Medulla oblongata (tissue), 1 donor: ENCODE results near the gene DHX15.

ENCODE experiments used
- DNase-seq: peaks from one replicate; pipeline ENCODE4 v3.0.0-alpha.2; 2015; ENCODE audit errors: extremely low spot score

DHX15 gene

GRCh38 chr4:24482871-24483270 is 101.5 kb downstream of the DHX15 start:
- DNase-seq = no peak

- DNase-seq = no peak
Measured at GRCh38 chr4:24477919-24478318, 106.4 kb downstream of the DHX15 start.
